H1 (cell line): ENCODE measurements around the gene IL4. TPM values are rescaled to one million over a fixed set of nuclear protein-coding genes. Genes with fewer than 3 reads are reported as not detected.

Source experiments
- CTCF ChIA-PET: fragments of 300-600 bp; sonication (Branson Sonifier 250); formaldehyde crosslinking; loops from one replicate; lab custom pipeline; 2021; ENCODE audit not compliant: partially characterized antibody; lab: Charles Lee
- POLR2A ChIA-PET: fragments of 300-600 bp; sonication (Branson Sonifier 250); formaldehyde crosslinking; loops from one replicate; lab custom pipeline; 2021; ENCODE audit warnings: inconsistent platforms; ENCODE audit not compliant: partially characterized antibody; lab: Charles Lee
- DNase-seq, 2 experiments: peaks; one replicate each; pipeline versions ENCODE4 v3.0.0 to v3.0.0-alpha.2; 2010 to 2022; ENCODE audit warnings: low spot score in 2 of 2, low read depth in 1 of 2, mixed read lengths in 1 of 2
- FAIRE-seq: peaks from 2 replicates; lab custom pipeline; 2011; peaks lifted over from hg19 to GRCh38; lab: Jason Lieb, UNC
- H2AFZ ChIP-seq: 2 replicates; pipeline ENCODE4 v1.8.1; 2012; ENCODE audit warnings: low read length, inconsistent platforms
- H2AK5ac ChIP-seq: 2 replicates; pipeline ENCODE4 v1.6.1; 2013; ENCODE audit warnings: low read depth, low read length
- H2BK120ac ChIP-seq: replicated peaks from 2 replicates; pipeline ENCODE3; 2013; ENCODE audit warnings: low read depth, low read length, inconsistent platforms
- H2BK12ac ChIP-seq: 2 replicates; pipeline ENCODE4 v1.6.1; 2013; ENCODE audit warnings: low read depth, low read length
- H2BK15ac ChIP-seq: 2 replicates; pipeline ENCODE4 v1.6.1; 2013; ENCODE audit warnings: low read length
- H2BK20ac ChIP-seq: 2 replicates; pipeline ENCODE4 v1.6.1; 2013; ENCODE audit warnings: low read length
- H2BK5ac ChIP-seq: 2 replicates; pipeline ENCODE4 v1.6.1; 2013; ENCODE audit warnings: low read depth, low read length
- H3K14ac ChIP-seq: 2 replicates; pipeline ENCODE4 v1.6.1; 2013; ENCODE audit warnings: inconsistent platforms; ENCODE audit not compliant: insufficient read length
- H3K18ac ChIP-seq: 2 replicates; pipeline ENCODE4 v1.6.1; 2013; ENCODE audit warnings: low read length; ENCODE audit errors: extremely low read depth
- H3K23ac ChIP-seq: 2 replicates; pipeline ENCODE4 v1.6.1; 2013; ENCODE audit warnings: inconsistent platforms; ENCODE audit not compliant: insufficient read length
- H3K23me2 ChIP-seq: 2 replicates; pipeline ENCODE4 v1.6.1; 2013; ENCODE audit warnings: low read depth, low read length
- H3K27ac ChIP-seq: 2 replicates; pipeline ENCODE4 v1.6.1; 2011; ENCODE audit warnings: low read depth, low read length, inconsistent platforms
- H3K27me3 ChIP-seq, 4 experiments: replicated peaks in 1 of 4; 1 replicate in 1 of 4; 2 replicates in 3 of 4; pipeline versions ENCODE4 v1.6.1 to v1.8.1; 2011 to 2013; ENCODE audit warnings: low read length in 3 of 4, mild to moderate bottlenecking in 3 of 4, inconsistent platforms in 2 of 4, mixed read lengths in 2 of 4, moderate library complexity in 1 of 4; ENCODE audit not compliant: control insufficient read depth in 3 of 4, insufficient read depth in 3 of 4; ENCODE audit errors: extremely low read depth in 1 of 4
- H3K36me3 ChIP-seq, 4 experiments: 2 replicates each; pipeline versions ENCODE4 v1.6.1 to v1.8.1; 2011 to 2013; ENCODE audit warnings: mild to moderate bottlenecking in 4 of 4, low read length in 3 of 4, moderate library complexity in 2 of 4, control low read depth in 1 of 4, inconsistent platforms in 1 of 4; ENCODE audit not compliant: insufficient read depth in 4 of 4, control insufficient read depth in 2 of 4
- H3K4ac ChIP-seq: replicated peaks from 2 replicates; pipeline ENCODE3; 2013; ENCODE audit warnings: low read length, low read depth, mixed read lengths, inconsistent platforms; ENCODE audit not compliant: insufficient read length
- H3K4me1 ChIP-seq, 4 experiments: replicated peaks in 1 of 4; 1 replicate in 1 of 4; 2 replicates in 3 of 4; pipeline versions ENCODE4 v1.6.1 to v1.8.1; 2011 to 2013; ENCODE audit warnings: low read length in 3 of 4, inconsistent platforms in 2 of 4, mixed read lengths in 1 of 4; ENCODE audit not compliant: insufficient read depth in 4 of 4, control insufficient read depth in 3 of 4
- H3K4me2 ChIP-seq, 2 experiments: 2 replicates each; pipeline versions ENCODE4 v1.6.1 to v1.8.1; 2011 to 2013; ENCODE audit warnings: low read depth in 2 of 2, low read length in 2 of 2, control low read depth in 1 of 2, inconsistent platforms in 1 of 2, mild to moderate bottlenecking in 1 of 2; ENCODE audit not compliant: insufficient read depth in 1 of 2
- H3K4me3 ChIP-seq, 4 experiments: fragments of 200-600, 300-600 bp in 1 of 4; sonication (generic), shearing (Covaris generic), sonication (Bioruptor Twin) in 1 of 4; 2 replicates each; pipeline versions ENCODE4 v1.5.1 to v1.8.1; 2011 to 2016; ENCODE audit warnings: low read length in 4 of 4, low read depth in 3 of 4, control low read depth in 2 of 4, inconsistent platforms in 2 of 4, mild to moderate bottlenecking in 2 of 4, mixed read lengths in 1 of 4, moderate library complexity in 1 of 4; ENCODE audit not compliant: insufficient read depth in 2 of 4; ENCODE audit errors: extremely low read depth in 1 of 4
- H3K56ac ChIP-seq: replicated peaks from 2 replicates; pipeline ENCODE3; 2013; ENCODE audit warnings: low read depth, mild to moderate bottlenecking, mixed read lengths, low read length, inconsistent platforms; ENCODE audit not compliant: insufficient read length
- H3K79me1 ChIP-seq: 2 replicates; pipeline ENCODE4 v1.6.1; 2013; ENCODE audit warnings: low read depth, low read length, control low read depth
- H3K79me2 ChIP-seq, 2 experiments: 2 replicates each; pipeline versions ENCODE4 v1.6.1 to v1.8.1; 2012 to 2013; ENCODE audit warnings: low read length in 2 of 2, mild to moderate bottlenecking in 2 of 2, inconsistent platforms in 1 of 2; ENCODE audit not compliant: insufficient read depth in 2 of 2, control insufficient read depth in 1 of 2
- H3K9ac ChIP-seq, 4 experiments: replicated peaks in 1 of 4; 1 replicate in 1 of 4; 2 replicates in 3 of 4; pipeline versions ENCODE4 v1.6.1 to v1.8.1; 2011 to 2013; ENCODE audit warnings: low read depth in 3 of 4, low read length in 3 of 4, control low read depth in 2 of 4, mild to moderate bottlenecking in 2 of 4, moderate library complexity in 2 of 4, inconsistent platforms in 1 of 4; ENCODE audit errors: extremely low read depth in 1 of 4
- H3K9me3 ChIP-seq, 2 experiments: 2 replicates each; pipeline versions ENCODE4 v1.6.1 to v1.8.1; 2012 to 2013; ENCODE audit warnings: mild to moderate bottlenecking in 2 of 2, moderate library complexity in 2 of 2, control low read depth in 1 of 2, inconsistent platforms in 1 of 2, low read depth in 1 of 2, low read length in 1 of 2, mixed read lengths in 1 of 2; ENCODE audit not compliant: insufficient read depth in 2 of 2
- H4K20me1 ChIP-seq, 2 experiments: replicated peaks in 1 of 2; 2 replicates each; pipeline versions ENCODE3 to v1.8.1; 2011 to 2013; ENCODE audit warnings: inconsistent platforms in 2 of 2, low read length in 2 of 2, mild to moderate bottlenecking in 1 of 2; ENCODE audit not compliant: insufficient read depth in 2 of 2, control insufficient read depth in 1 of 2
- H4K5ac ChIP-seq: 2 replicates; pipeline ENCODE4 v1.6.1; 2013; ENCODE audit warnings: low read length, low read depth, mixed read lengths, inconsistent platforms; ENCODE audit not compliant: insufficient read length
- H4K8ac ChIP-seq: 2 replicates; pipeline ENCODE4 v1.8.0; 2013; ENCODE audit warnings: mild to moderate bottlenecking, moderate library complexity, low read length, inconsistent platforms; ENCODE audit not compliant: insufficient read depth; ENCODE audit errors: extremely low read depth
- H4K91ac ChIP-seq: replicated peaks from 2 replicates; pipeline ENCODE3; 2013; ENCODE audit warnings: low read length, mixed read lengths, inconsistent platforms; ENCODE audit not compliant: insufficient read length
- CREB1 ChIP-seq: IDR thresholded peaks from 2 replicates; pipeline ENCODE4 v1.6.1; 2012; ENCODE audit warnings: inconsistent platforms
- CTBP2 ChIP-seq: IDR thresholded peaks from 2 replicates; pipeline ENCODE4 v1.7.0; 2011; ENCODE audit warnings: borderline replicate concordance, mild to moderate bottlenecking, moderate library complexity, mixed read lengths, low read length; ENCODE audit not compliant: insufficient read depth, insufficient read length
- GABPA ChIP-seq: IDR thresholded peaks from 2 replicates; pipeline ENCODE4 v1.6.1; 2011; ENCODE audit warnings: mild to moderate bottlenecking, low read length, moderate library complexity, borderline replicate concordance; ENCODE audit not compliant: insufficient read depth
- GTF2F1 ChIP-seq: IDR thresholded peaks from 2 replicates; pipeline ENCODE4 v1.6.1; 2012; ENCODE audit warnings: low read depth, low read length, improper control_type of control experiment, borderline replicate concordance
- HDAC2 ChIP-seq, 2 experiments: fragments of 300-600 bp in 1 of 2; sonication (generic) in 1 of 2; IDR thresholded peaks; 2 replicates each; pipeline ENCODE4 v1.6.1; 2011 to 2012; ENCODE audit warnings: low read depth in 2 of 2, low read length in 2 of 2, mild to moderate bottlenecking in 2 of 2, moderate library complexity in 2 of 2, borderline replicate concordance in 1 of 2, inconsistent platforms in 1 of 2
- KDM1A ChIP-seq: fragments of 200-600, 300-600 bp; sonication (generic); IDR thresholded peaks from 2 replicates; pipeline ENCODE4 v1.7.1; 2016; ENCODE audit warnings: mild to moderate bottlenecking, low read length, borderline replicate concordance
- PHF8 ChIP-seq: fragments of 200-600 bp; sonication (generic); conservative IDR thresholded peaks from 2 replicates; pipeline ENCODE4 v1.7.1; 2012; ENCODE audit warnings: low read depth, mild to moderate bottlenecking, inconsistent platforms, low read length, moderate library complexity
- POLR2A ChIP-seq, 2 experiments: IDR thresholded peaks; 1 replicate in 1 of 2; 2 replicates in 1 of 2; pipeline ENCODE4 v1.6.1; 2011; ENCODE audit warnings: low read depth in 2 of 2, low read length in 2 of 2, mild to moderate bottlenecking in 2 of 2; ENCODE audit errors: control extremely low read depth in 1 of 2
- POU5F1 ChIP-seq: IDR thresholded peaks from 2 replicates; pipeline ENCODE4 v1.6.1; 2011; ENCODE audit warnings: low read depth, mild to moderate bottlenecking, low read length, moderate library complexity
- RNF2 ChIP-seq: fragments of 200-900, 300-1000 bp; sonication (generic); IDR thresholded peaks from 2 replicates; pipeline ENCODE4 v1.7.1; 2016; ENCODE audit warnings: borderline replicate concordance, low read depth, mild to moderate bottlenecking, antibody characterized with exemption, low read length; ENCODE audit not compliant: poor library complexity, severe bottlenecking; ENCODE audit errors: missing control alignments
- TEAD4 ChIP-seq: IDR thresholded peaks from 2 replicates; pipeline ENCODE4 v1.6.1; 2012; ENCODE audit warnings: low read depth, low read length, inconsistent platforms, mixed read lengths
- WGBS, 2 experiments: shearing (Covaris generic) in 1 of 2; methylation state at CpG; one replicate each; pipeline versions ENCODE4 v1.1.6 to v1.1.7; 2013 to 2015; ENCODE audit warnings: low lambda C conversion rate in 2 of 2, mixed read lengths in 2 of 2, inconsistent platforms in 1 of 2, low coverage in 1 of 2, missing lambda C conversion rate in 1 of 2; ENCODE audit not compliant: insufficient replicate concordance in 2 of 2, insufficient coverage in 1 of 2, insufficient read length in 1 of 2; ENCODE audit errors: extremely low coverage in 1 of 2, missing lambda C conversion rate in 1 of 2; 5-methylcytosine and 5-hydroxymethylcytosine counted together
- polyA plus RNA-seq, 7 experiments: library from polyadenylated mRNA; depleted of rRNA in 3 of 7; stranded (reverse) in 5 of 7; unstranded in 2 of 7; fragments of >200 nt in 5 of 7; fragments of 200-250 nt in 2 of 7; gene quantifications; 1 replicate in 5 of 7; 2 replicates in 1 of 7; 4 replicates in 1 of 7; pipeline versions ENCODE4 v1.2.1 to v1.2.3, GENCODE V29; 2011 to 2013; ENCODE audit warnings: missing spikeins in 2 of 7, mixed read lengths in 2 of 7
- total RNA-seq: library from RNA; stranded (reverse); fragmentation: NEBNext Ultra II Directional; extraction: Animal tissue kit (Norgen Biotek cat#: 25700); gene quantifications from 2 replicates; pipeline ENCODE4 v1.2.1, GENCODE V29; 2021
- TF ChIP-seq, protein P1 (sequence below): IDR thresholded peaks from 2 replicates; pipeline ENCODE4 v1.6.1; 2012; ENCODE audit warnings: low read length, inconsistent platforms

IL4 gene
- total and polyA plus RNA-seq, 2 of the 8 experiments (the other 6 are each of a cell fraction or from before 2014, with no cell fraction given) = not detected

DNA sequence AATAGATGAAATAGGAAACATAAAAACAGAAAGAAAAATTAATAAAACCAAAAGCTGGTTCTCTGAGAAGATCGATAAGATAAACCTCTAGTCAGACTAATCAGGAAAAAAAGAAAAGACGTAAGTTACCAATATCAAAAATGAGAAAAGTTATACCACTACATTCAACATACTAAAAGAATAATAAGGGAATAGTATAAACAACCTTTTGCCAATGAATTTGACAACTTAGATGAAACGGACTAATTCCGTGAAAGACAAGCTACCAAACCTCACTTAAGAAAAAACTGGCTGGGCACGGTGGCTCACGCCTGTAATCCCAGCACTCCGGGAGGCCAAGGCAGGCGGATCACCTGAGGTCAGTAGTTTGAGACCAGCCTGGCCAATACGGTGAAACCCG, 56.1 kb downstream of the IL4 start:
- Histone ChIP-seq H3K23ac (no peak overlapping the region), H3K23me2 (no peaks in the 10 kb centered on the region), H3K4me1 (no peaks in the 10 kb centered on the region), H4K91ac (no peak overlapping the region), H3K18ac (no peak overlapping the region), H2BK120ac (no peak overlapping the region), H3K36me3 (peaks cover 0 to 12% (median 0%) of the 10 kb centered on the region in 4 experiments; a peak in 1 of 8 replicates), H2BK15ac (no peak overlapping the region), H4K8ac (no peak overlapping the region), H3K56ac (no peak overlapping the region), H2BK20ac (no peak overlapping the region), H4K20me1 (no peaks in the 10 kb centered on the region), H4K5ac (no peak overlapping the region), H3K14ac (no peak overlapping the region), H2BK5ac (no peak overlapping the region), H3K27me3 (no peaks in the 10 kb centered on the region), H3K79me2 (no peaks in the 10 kb centered on the region), H3K4me2 (no peak overlapping the region), H3K79me1 (no peaks in the 10 kb centered on the region), H3K9ac (no peak overlapping the region), H2BK12ac (no peak overlapping the region), H3K9me3 (no peaks in the 10 kb centered on the region), H3K4me3 (no peak overlapping the region), H3K27ac (no peak overlapping the region), H3K4ac (no peak overlapping the region), H2AK5ac (no peak overlapping the region), H2AFZ (no peak overlapping the region)
- DNase-seq (no peak), FAIRE-seq (no peak)
- POLR2A ChIA-PET = interaction anchor here (0.6 kb wide), 1 partner anchor 71 kb away, joined by 3 read pairs; no protein-coding TSS in a partner anchor
- 86% methylated on average over 10 of the region's 10 CpGs; no CpG with 5 or more reads in 1 of the 2 experiments for WGBS, 2 experiments
- CTCF ChIA-PET = interaction anchor here (1.3 kb wide), 2 partner anchors 72 to 204 kb away, joined by 4 to 5 read pairs; no protein-coding TSS in a partner anchor
- TF ChIP-seq CTBP2 = no peak
- TF ChIP-seq PHF8 = no peak
- no peak for TF ChIP-seq RNF2
- no peak for TF ChIP-seq CREB1
- TF ChIP-seq GTF2F1 = no peak
- no peak for TF ChIP-seq KDM1A
- TF ChIP-seq, protein P1, sequence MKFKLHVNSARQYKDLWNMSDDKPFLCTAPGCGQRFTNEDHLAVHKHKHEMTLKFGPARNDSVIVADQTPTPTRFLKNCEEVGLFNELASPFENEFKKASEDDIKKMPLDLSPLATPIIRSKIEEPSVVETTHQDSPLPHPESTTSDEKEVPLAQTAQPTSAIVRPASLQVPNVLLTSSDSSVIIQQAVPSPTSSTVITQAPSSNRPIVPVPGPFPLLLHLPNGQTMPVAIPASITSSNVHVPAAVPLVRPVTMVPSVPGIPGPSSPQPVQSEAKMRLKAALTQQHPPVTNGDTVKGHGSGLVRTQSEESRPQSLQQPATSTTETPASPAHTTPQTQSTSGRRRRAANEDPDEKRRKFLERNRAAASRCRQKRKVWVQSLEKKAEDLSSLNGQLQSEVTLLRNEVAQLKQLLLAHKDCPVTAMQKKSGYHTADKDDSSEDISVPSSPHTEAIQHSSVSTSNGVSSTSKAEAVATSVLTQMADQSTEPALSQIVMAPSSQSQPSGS = no peak
- no peak for TF ChIP-seq POU5F1
- TF ChIP-seq POLR2A (IDR thresholded peaks at IDR 0.05; ENCODE audit: control extremely low read depth in 1 of 2, low read depth in 2 of 2, low read length in 2 of 2) = no peak
- no peak for TF ChIP-seq GABPA
- TF ChIP-seq HDAC2 (IDR thresholded peaks at IDR 0.05; ENCODE audit: borderline replicate concordance in 1 of 2, low read depth in 2 of 2, low read length in 2 of 2) = no peak
- TF ChIP-seq TEAD4 = no peak
